ENCODE measurements around the gene GLT8D1. TPM values are rescaled to one million over a fixed set of nuclear protein-coding genes. Genes with fewer than 3 reads are reported as not detected.

Gene GLT8D1
- total and polyA plus RNA-seq, 2 of the 13 experiments (the other 11 are each of a cell fraction or from before 2014, with no cell fraction given), result 110 to 121 TPM

DNA sequence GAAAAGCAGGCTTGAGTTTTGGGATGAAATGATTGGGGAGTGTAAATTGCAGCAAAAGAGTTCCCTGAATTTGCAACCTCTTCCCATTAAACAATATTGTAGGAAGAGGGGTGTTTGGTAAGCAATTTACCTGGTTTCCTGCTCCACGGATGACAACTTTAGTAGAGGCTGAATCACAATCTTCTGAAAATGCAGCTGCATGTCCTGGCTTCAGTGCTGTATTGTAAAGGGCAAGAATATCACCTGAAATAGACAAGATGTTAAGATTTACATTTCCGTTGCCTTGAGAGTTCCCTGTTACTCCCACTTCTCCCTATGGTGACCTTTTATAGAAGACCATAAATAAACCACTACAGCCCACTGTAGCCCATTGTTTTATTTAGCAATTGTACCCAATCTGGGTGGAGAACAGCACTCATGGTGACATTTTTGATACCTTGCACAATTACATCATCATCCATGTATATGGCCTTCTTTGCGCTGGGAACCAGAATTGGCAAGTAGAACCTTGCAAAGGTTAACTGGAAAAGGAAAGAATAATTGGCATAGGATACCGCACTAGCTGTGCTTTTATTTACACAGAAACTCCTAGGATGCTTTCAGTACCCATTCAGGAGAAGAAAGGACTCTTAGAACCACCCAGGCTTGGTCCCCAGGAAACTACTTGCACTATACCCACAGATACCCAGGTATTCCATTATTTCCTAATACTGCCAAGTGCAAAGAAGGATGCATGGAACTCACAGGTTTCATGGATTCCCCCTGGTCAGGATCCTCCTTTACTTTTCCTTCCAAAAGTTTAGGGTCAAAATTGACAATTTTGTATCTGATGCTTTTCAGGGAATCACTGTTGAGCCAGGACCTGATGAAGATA, 9.6 kb downstream of the GLT8D1 start (continued):
- TF ChIP-seq, protein P1, sequence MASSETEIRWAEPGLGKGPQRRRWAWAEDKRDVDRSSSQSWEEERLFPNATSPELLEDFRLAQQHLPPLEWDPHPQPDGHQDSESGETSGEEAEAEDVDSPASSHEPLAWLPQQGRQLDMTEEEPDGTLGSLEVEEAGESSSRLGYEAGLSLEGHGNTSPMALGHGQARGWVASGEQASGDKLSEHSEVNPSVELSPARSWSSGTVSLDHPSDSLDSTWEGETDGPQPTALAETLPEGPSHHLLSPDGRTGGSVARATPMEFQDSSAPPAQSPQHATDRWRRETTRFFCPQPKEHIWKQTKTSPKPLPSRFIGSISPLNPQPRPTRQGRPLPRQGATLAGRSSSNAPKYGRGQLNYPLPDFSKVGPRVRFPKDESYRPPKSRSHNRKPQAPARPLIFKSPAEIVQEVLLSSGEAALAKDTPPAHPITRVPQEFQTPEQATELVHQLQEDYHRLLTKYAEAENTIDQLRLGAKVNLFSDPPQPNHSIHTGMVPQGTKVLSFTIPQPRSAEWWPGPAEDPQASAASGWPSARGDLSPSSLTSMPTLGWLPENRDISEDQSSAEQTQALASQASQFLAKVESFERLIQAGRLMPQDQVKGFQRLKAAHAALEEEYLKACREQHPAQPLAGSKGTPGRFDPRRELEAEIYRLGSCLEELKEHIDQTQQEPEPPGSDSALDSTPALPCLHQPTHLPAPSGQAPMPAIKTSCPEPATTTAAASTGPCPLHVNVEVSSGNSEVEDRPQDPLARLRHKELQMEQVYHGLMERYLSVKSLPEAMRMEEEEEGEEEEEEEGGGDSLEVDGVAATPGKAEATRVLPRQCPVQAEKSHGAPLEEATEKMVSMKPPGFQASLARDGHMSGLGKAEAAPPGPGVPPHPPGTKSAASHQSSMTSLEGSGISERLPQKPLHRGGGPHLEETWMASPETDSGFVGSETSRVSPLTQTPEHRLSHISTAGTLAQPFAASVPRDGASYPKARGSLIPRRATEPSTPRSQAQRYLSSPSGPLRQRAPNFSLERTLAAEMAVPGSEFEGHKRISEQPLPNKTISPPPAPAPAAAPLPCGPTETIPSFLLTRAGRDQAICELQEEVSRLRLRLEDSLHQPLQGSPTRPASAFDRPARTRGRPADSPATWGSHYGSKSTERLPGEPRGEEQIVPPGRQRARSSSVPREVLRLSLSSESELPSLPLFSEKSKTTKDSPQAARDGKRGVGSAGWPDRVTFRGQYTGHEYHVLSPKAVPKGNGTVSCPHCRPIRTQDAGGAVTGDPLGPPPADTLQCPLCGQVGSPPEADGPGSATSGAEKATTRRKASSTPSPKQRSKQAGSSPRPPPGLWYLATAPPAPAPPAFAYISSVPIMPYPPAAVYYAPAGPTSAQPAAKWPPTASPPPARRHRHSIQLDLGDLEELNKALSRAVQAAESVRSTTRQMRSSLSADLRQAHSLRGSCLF (CRISPR knock-in tag; IDR thresholded peaks at IDR 0.05; ENCODE audit: borderline replicate concordance), result no peak
- TF ChIP-seq POLR2AphosphoS5 (IDR thresholded peaks at IDR 0.05; ENCODE audit: low read depth, low read length) (peak; percentile 44; the same call in 1 of the 2 replicates), KLF16 (CRISPR knock-in tag; IDR thresholded peaks at IDR 0.05) (no peak), ZNF562 (CRISPR knock-in tag; IDR thresholded peaks at IDR 0.05; ENCODE audit: borderline replicate concordance) (0 out of 2 replicates have a peak, but pooled peaks have one; percentile 18)

DNA sequence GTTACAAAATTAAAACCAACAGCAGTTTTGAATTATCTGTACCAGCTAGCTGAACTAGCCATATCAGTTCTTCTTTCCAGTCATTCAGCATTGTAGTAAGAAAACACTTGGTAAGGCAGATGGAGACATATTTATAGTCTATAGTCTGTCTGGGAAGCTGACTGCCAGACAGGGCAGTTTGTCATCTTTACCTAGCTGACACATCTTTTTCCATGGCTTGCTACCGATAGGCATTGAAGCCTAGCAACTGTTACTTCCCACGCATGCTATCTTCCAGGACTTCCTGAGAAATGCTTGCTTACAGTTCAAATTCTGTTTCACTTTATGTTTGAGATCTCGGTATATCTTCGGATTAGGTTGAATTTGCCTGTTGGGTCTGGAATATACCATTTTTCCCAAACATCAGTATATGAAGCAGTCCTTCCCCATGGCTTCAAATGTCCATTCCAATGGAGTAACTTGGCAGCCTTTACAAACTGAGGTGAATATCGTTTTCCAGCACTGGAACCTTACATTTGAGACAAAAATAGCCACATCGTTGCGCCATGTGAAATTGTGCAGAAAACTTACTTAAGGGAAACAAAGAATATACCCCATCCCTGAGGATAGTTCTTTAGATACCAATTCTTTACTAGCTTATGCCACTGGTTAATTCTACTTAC, 10.9 kb downstream of the GLT8D1 start:
- FAIRE-seq, result peak; percentile 34
- DNase-seq (ENCODE audit: low spot score), result no peak
- ATAC-seq, result no peak
- H3K36me3 ChIP-seq (replicated peaks in 1 of 2; ENCODE audit: control insufficient read depth in 1 of 2, insufficient read depth in 2 of 2, low read length in 2 of 2), result peaks cover 24 to 81% of the 10 kb centered on the region in 2 experiments
- H2AFZ ChIP-seq (ENCODE audit: low read length), result no peak overlapping the region
- ChIA-PET CTCF (ENCODE audit: low intra/inter-chr PET ratio, low total read pairs) (no interaction called here), POLR2A (interaction anchor here (2.0 to 12.6 kb wide), 3 partner anchors 8 to 98 kb away, joined by 4 to 118 read pairs (median 18); partner anchors contain the start of genes GLT8D1, GNL3, PBRM1 and SPCS1)
- BruUV-seq (replicated peaks), result TSS peak; percentile 52
- H3K9me3 ChIP-seq (ENCODE audit: low read length), result no peaks in the 10 kb centered on the region
- no peak overlapping the region for H3K27ac ChIP-seq (ENCODE audit: extremely low read length, insufficient read depth, low read length)
- peaks cover 11% of the 10 kb centered on the region for H3K79me2 ChIP-seq (ENCODE audit: insufficient read depth, low read length)
- no peaks in the 10 kb centered on the region for H3K27me3 ChIP-seq (ENCODE audit: control insufficient read depth in 1 of 2, insufficient read depth in 2 of 2, low read length in 2 of 2)
- no peak overlapping the region for H3K4me3 ChIP-seq (replicated peaks in 1 of 3; ENCODE audit: insufficient read depth in 1 of 3, low read depth in 2 of 3, low read length in 3 of 3)
- H3K9ac ChIP-seq (ENCODE audit: insufficient read depth, low read depth, low read length), result no peak overlapping the region
- H3K4me2 ChIP-seq (ENCODE audit: low read depth, low read length), result no peak overlapping the region
- WGBS (ENCODE audit: low lambda C conversion rate), result 87% methylated on average over 7 of the region's 7 CpGs
- in situ Hi-C loops (cut with HindIII; ENCODE audit: extremely low pct_ligation_motif_present, low pct_unique_long_range_greater_than_20kb), result no loop called here
- peak; percentile 75 for TF ChIP-seq RBM22 (optimal IDR thresholded peaks at IDR 0.05; ENCODE audit: low read length)
- no peak for TF ChIP-seq ESRRA (CRISPR knock-in tag; IDR thresholded peaks at IDR 0.05; ENCODE audit: low read depth)
- TF ChIP-seq, protein P2, sequence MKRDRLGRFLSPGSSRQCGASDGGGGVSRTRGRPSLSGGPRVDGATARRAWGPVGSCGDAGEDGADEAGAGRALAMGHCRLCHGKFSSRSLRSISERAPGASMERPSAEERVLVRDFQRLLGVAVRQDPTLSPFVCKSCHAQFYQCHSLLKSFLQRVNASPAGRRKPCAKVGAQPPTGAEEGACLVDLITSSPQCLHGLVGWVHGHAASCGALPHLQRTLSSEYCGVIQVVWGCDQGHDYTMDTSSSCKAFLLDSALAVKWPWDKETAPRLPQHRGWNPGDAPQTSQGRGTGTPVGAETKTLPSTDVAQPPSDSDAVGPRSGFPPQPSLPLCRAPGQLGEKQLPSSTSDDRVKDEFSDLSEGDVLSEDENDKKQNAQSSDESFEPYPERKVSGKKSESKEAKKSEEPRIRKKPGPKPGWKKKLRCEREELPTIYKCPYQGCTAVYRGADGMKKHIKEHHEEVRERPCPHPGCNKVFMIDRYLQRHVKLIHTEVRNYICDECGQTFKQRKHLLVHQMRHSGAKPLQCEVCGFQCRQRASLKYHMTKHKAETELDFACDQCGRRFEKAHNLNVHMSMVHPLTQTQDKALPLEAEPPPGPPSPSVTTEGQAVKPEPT (CRISPR knock-in tag; IDR thresholded peaks at IDR 0.05; ENCODE audit: low read depth), result no peak
- TF ChIP-seq POLR2AphosphoS5 (IDR thresholded peaks at IDR 0.05; ENCODE audit: low read depth, low read length), result peak; percentile 51; the same call in 1 of the 2 replicates
- peak; percentile 36 to 40; a peak in 1 of 4 replicates for TF ChIP-seq POLR2A (IDR thresholded peaks at IDR 0.05; ENCODE audit: insufficient read depth in 1 of 2, low read depth in 2 of 2, low read length in 2 of 2)
- peak; percentile 37; the same call in 1 of the 2 replicates for TF ChIP-seq POLR2G (IDR thresholded peaks at IDR 0.05; ENCODE audit: low read depth, low read length)
- peak; percentile 58 for TF ChIP-seq RBFOX2 (IDR thresholded peaks at IDR 0.05; ENCODE audit: low read depth, low read length)
- intact Hi-C loops (cut with micrococcal nuclease; ENCODE audit: unreplicated experiment), result no loop called here
- H4K20me1 ChIP-seq (ENCODE audit: insufficient read depth, low read length), result peaks cover 6% of the 10 kb centered on the region; the same call in 1 of the 2 replicates
- peaks cover 27% of the 10 kb centered on the region for H3K4me1 ChIP-seq (ENCODE audit: insufficient read depth, low read length)

All from HepG2 (cell line).